22Rv1 (cell line): Measurements from ENCODE around the gene FAF1.

Experiments
- H3K27ac ChIP-seq: fragments of 450-650 bp; 2 replicates; pipeline ENCODE4 v1.5.1; 2017
- CTCF ChIP-seq: fragments of 450-650 bp; IDR thresholded peaks from 2 replicates; pipeline ENCODE4 v1.5.1; 2017; ENCODE audit warnings: mild to moderate bottlenecking
- ZFX ChIP-seq: fragments of 450-650 bp; IDR thresholded peaks from 2 replicates; pipeline ENCODE4 v1.6.1; 2017; ENCODE audit warnings: antibody characterized with exemption, borderline replicate concordance

Gene FAF1

GRCh38 chr1:50488876-50489275 lies 471.2 kb downstream of the FAF1 start:
- H3K27ac ChIP-seq = no peak overlapping the region
- TF ChIP-seq ZFX (no peak), CTCF (no peak)

- no peak overlapping the region for H3K27ac ChIP-seq
- TF ChIP-seq CTCF (no peak), ZFX (no peak)
These were observed 471.7 kb downstream of the FAF1 start for GRCh38 chr1:50488356-50488755.

GRCh38 chr1:50487725-50488124 lies 472.3 kb downstream of the FAF1 start:
- TF ChIP-seq CTCF (no peak), ZFX (no peak)
- no peak overlapping the region for H3K27ac ChIP-seq

- TF ChIP-seq CTCF (no peak), ZFX (no peak)
- no peak overlapping the region for H3K27ac ChIP-seq
These were observed 478.8 kb downstream of the FAF1 start for GRCh38 chr1:50481142-50481736.

- TF ChIP-seq CTCF (no peak), ZFX (no peak)
- no peak overlapping the region for H3K27ac ChIP-seq
These were observed 483.3 kb downstream of the FAF1 start for GRCh38 chr1:50476800-50477199.

- no peak overlapping the region for H3K27ac ChIP-seq
- TF ChIP-seq ZFX (no peak), CTCF (no peak)
These were observed 484.9 kb downstream of the FAF1 start for GRCh38 chr1:50474859-50475809.

- H3K27ac ChIP-seq = no peak overlapping the region
- no peak for TF ChIP-seq ZFX
These were observed 486.6 kb downstream of the FAF1 start for GRCh38 chr1:50473513-50473912.
